ENCODE measurements around the gene C10orf71.

DNA sequence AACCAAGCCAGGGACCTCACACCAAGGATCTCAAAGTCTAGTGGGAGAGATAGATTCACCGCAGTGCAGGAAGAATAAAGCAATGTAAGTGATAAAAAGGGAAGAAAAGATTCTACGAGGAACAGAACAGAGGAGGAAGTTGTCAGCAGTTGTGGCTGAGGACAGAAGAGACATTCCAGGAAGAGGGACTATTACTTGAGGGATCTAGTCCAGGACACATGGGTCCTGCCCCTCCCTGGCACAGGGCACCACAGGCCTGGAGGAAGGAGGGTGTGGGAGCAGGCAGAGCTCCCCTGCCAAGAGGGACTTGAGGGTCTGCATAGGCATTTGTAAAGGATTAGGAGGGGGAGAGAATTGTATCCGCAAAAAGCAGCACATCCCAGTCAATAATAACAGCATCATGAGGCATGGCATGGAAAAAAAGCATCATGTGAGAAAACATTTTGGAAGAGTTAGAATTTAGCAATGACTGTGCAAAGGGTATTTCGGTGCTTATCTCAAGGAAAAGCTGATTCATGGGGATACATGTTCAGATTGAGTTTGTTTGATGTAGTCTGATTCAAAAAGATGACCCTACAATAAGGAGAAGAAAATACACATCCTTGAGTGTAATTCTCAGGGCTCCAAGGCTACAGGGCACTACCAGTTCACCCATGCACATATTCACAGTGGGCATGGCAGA is 12.7 kb downstream of the C10orf71 start:
- no peak for TF ChIP-seq POLR2A (IDR thresholded peaks at IDR 0.05; ENCODE audit: low read length)
- TF ChIP-seq GATA1 (IDR thresholded peaks at IDR 0.05; ENCODE audit: low read depth, low read length) = no peak

Data from erythroblast (primary cell).